B cell (primary cell): ENCODE data around the gene EMP2. TPM values are rescaled to one million over a fixed set of nuclear protein-coding genes. Genes with fewer than 3 reads are reported as not detected.

Experiments used
- ATAC-seq: fragments of 200-7000 bp; cut with Tn5 transposase; one replicate; pipeline ENCODE4 v1.10.0; 2021; ENCODE audit warnings: low read depth, mild to moderate bottlenecking, moderate number of reproducible peaks, moderate library complexity
- CTCF ChIA-PET: fragments of 350-600 bp; sonication (Branson Sonifier 250); formaldehyde crosslinking; loops from one replicate; lab custom pipeline; 2021; ENCODE audit warnings: antibody characterized with exemption, inconsistent platforms; lab: Charles Lee
- POLR2A ChIA-PET: fragments of 350-600 bp; sonication (Branson Sonifier 250); formaldehyde crosslinking; loops from one replicate; lab custom pipeline; 2021; ENCODE audit warnings: antibody characterized with exemption; lab: Charles Lee
- DNase-seq: peaks from one replicate; pipeline ENCODE4 v3.0.0; 2013
- H2AFZ ChIP-seq: 2 replicates; pipeline ENCODE4 v1.6.1; 2012; ENCODE audit warnings: mild to moderate bottlenecking, low read depth, low read length; ENCODE audit not compliant: insufficient read depth, poor library complexity, severe bottlenecking
- H3K27ac ChIP-seq, 2 donors: 1 replicate in 1 of 2; 2 replicates in 1 of 2; pipeline ENCODE4 v1.5.1; 2012 to 2013; ENCODE audit warnings: low read length in 2 of 2, mild to moderate bottlenecking in 2 of 2, moderate library complexity in 1 of 2
- H3K27me3 ChIP-seq, 4 experiments: fragments of 200-600 bp in 1 of 4; sonication (generic) in 1 of 4; replicated peaks in 1 of 4; 1 replicate in 2 of 4; 2 replicates in 2 of 4; pipeline versions ENCODE4 v1.6.1 to v1.7.0; 2013 to 2016; ENCODE audit warnings: low read length in 3 of 4, mild to moderate bottlenecking in 2 of 4, mixed read lengths in 1 of 4, moderate library complexity in 1 of 4; ENCODE audit not compliant: insufficient read depth in 4 of 4, control insufficient read depth in 3 of 4; ENCODE audit errors: control extremely low read depth in 1 of 4
- H3K36me3 ChIP-seq, 2 experiments: replicated peaks in 1 of 2; 1 replicate in 1 of 2; 2 replicates in 1 of 2; pipeline versions ENCODE4 v1.6.1 to v1.7.1; 2013; ENCODE audit warnings: low read length in 1 of 2; ENCODE audit not compliant: insufficient read depth in 2 of 2, control insufficient read depth in 1 of 2; ENCODE audit errors: control extremely low read depth in 1 of 2, extremely low read depth in 1 of 2
- H3K4me1 ChIP-seq, 2 donors: fragments of 200-600 bp in 1 of 2; sonication (generic) in 1 of 2; 1 replicate in 1 of 2; 2 replicates in 1 of 2; pipeline versions ENCODE4 v1.5.1 to v1.6.1; 2013 to 2017; ENCODE audit warnings: low read length in 2 of 2; ENCODE audit not compliant: control insufficient read depth in 2 of 2, insufficient read depth in 2 of 2
- H3K4me2 ChIP-seq: replicated peaks from 2 replicates; pipeline ENCODE3; 2012; ENCODE audit warnings: mild to moderate bottlenecking, low read depth, low read length; ENCODE audit not compliant: poor library complexity, severe bottlenecking
- H3K4me3 ChIP-seq, 5 experiments: fragments of 200-600 bp in 1 of 5; sonication (generic) in 1 of 5; 1 replicate in 3 of 5; 2 replicates in 2 of 5; pipeline versions ENCODE4 v1.5.1 to v1.7.0; 2011 to 2016; ENCODE audit warnings: low read length in 4 of 5, mild to moderate bottlenecking in 4 of 5, low read depth in 2 of 5, control low read depth in 1 of 5, moderate library complexity in 1 of 5; ENCODE audit not compliant: insufficient read depth in 1 of 5; ENCODE audit errors: control extremely low read depth in 1 of 5, extremely low read depth in 1 of 5
- H3K79me2 ChIP-seq: fragments of 200-600 bp; sonication (generic); one replicate; pipeline ENCODE4 v1.6.0; 2016; ENCODE audit warnings: low read length; ENCODE audit not compliant: control insufficient read depth, insufficient read depth
- H3K9ac ChIP-seq: fragments of 200-600 bp; sonication (generic); 2 replicates; pipeline ENCODE4 v1.6.1; 2017; ENCODE audit warnings: mild to moderate bottlenecking, low read length, moderate library complexity
- H3K9me3 ChIP-seq, 3 donors: one replicate each; pipeline versions ENCODE4 v1.6.1 to v1.7.1; 2013; ENCODE audit warnings: low read length in 2 of 3; ENCODE audit not compliant: control insufficient read depth in 2 of 3, insufficient read depth in 1 of 3; ENCODE audit errors: control extremely low read depth in 1 of 3
- H4K20me1 ChIP-seq: 2 replicates; pipeline ENCODE4 v1.6.0; 2012; ENCODE audit warnings: mild to moderate bottlenecking, low read length; ENCODE audit not compliant: insufficient read depth, control insufficient read depth, poor library complexity, severe bottlenecking
- H3K27ac Mint-ChIP-seq: one replicate; pipeline ENCODE4 v1.8.0; 2021; ENCODE audit warnings: mixed read lengths
- H3K27me3 Mint-ChIP-seq: one replicate; pipeline ENCODE4 v1.8.0; 2021; ENCODE audit warnings: mixed read lengths
- H3K4me1 Mint-ChIP-seq: one replicate; pipeline ENCODE4 v1.8.0; 2021; ENCODE audit warnings: mixed read lengths
- H3K4me3 Mint-ChIP-seq: one replicate; pipeline ENCODE4 v1.8.0; 2021; ENCODE audit warnings: mixed read lengths
- H3K9me3 Mint-ChIP-seq: one replicate; pipeline ENCODE4 v1.8.0; 2022; ENCODE audit warnings: mixed read lengths; ENCODE audit not compliant: insufficient read depth
- CTCF ChIP-seq: fragments of 200-600 bp; IDR thresholded peaks from one replicate; pipeline ENCODE4 v1.8.0; 2022; ENCODE audit warnings: antibody characterized with exemption, mild to moderate bottlenecking
- EZH2 ChIP-seq: IDR thresholded peaks from 2 replicates; pipeline ENCODE4 v1.6.1; 2012; ENCODE audit warnings: borderline replicate concordance, low read depth, mild to moderate bottlenecking, moderate library complexity, low read length; ENCODE audit not compliant: insufficient read depth, poor library complexity, severe bottlenecking
- WGBS: methylation state at CpG from one replicate; pipeline ENCODE4 v1.1.5; 2013; ENCODE audit warnings: missing lambda C conversion rate; ENCODE audit not compliant: insufficient coverage; 5-methylcytosine and 5-hydroxymethylcytosine counted together
- intact Hi-C: fragments of 100-400 bp; cut with micrococcal nuclease; formaldehyde crosslinking; loops from one replicate; pipeline ENCODE4 v1.10.0; 2022
- polyA plus RNA-seq: library from polyadenylated mRNA; depleted of rRNA; stranded (reverse); fragments of >200 nt; gene quantifications from 2 replicates; pipeline ENCODE4 v1.2.3, GENCODE V29; 2012
- total RNA-seq, 2 donors: library from RNA; stranded (reverse); fragments of 120-200 nt in 1 of 2; gene quantifications; 1 replicate in 1 of 2; 2 replicates in 1 of 2; pipeline versions ENCODE4 v1.2.3 to v1.2.4, GENCODE V29; 2013 to 2022

The EMP2 gene
- total and polyA plus RNA-seq, 2 donors (not counting 1 experiment from before 2014, with no cell fraction given): 0.01 TPM; not detected in 1

DNA sequence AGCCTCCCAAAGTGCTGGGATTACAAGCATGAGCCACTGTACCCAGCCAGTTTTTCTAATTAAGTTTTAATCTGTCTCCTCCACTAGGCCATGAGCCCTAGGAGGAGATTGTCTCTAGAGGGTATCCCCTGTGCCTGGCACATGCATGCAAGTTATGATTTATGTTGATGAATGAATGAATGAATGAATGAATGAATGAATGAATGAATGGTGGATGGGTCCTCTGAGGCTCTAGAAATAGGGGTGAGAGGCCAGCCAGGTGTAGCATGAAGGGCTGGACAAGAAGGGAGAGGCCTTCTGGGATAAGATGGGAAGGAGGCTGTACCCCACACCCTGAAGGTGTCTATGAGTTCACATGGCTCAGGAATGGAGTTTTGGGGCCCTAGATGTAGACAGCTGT lies 48.8 kb downstream of the EMP2 start:
- H3K4me3 Mint-ChIP-seq: no peak overlapping the region

GRCh38 chr16:10530685-10531084 lies 49.7 kb downstream of the EMP2 start:
- H3K27me3 Mint-ChIP-seq: no peaks in the 10 kb centered on the region
- Histone ChIP-seq H3K36me3 (no peaks in the 10 kb centered on the region), H3K4me3 (no peak overlapping the region), H3K79me2 (no peaks in the 10 kb centered on the region), H3K27me3 (no peaks in the 10 kb centered on the region), H2AFZ (no peak overlapping the region), H3K27ac (no peak overlapping the region), H3K9me3 (no peaks in the 10 kb centered on the region), H4K20me1 (no peaks in the 10 kb centered on the region), H3K4me1 (no peaks in the 10 kb centered on the region), H3K9ac (no peak overlapping the region), H3K4me2 (no peak overlapping the region)
- H3K4me1 Mint-ChIP-seq: no peaks in the 10 kb centered on the region
- no peak overlapping the region for H3K4me3 Mint-ChIP-seq
- ChIA-PET POLR2A (no interaction called here), CTCF (interaction anchor here (1.2 to 1.6 kb wide), 3 partner anchors 9 to 206 kb away, joined by 3 to 4 read pairs (median 4); no protein-coding TSS in a partner anchor)
- no peak for ATAC-seq
- H3K9me3 Mint-ChIP-seq: no peaks in the 10 kb centered on the region
- 87% methylated on average over 13 of the region's 14 CpGs for WGBS
- no peak overlapping the region for H3K27ac Mint-ChIP-seq
- TF ChIP-seq EZH2 (no peak), CTCF (no peak)
- no peak for DNase-seq
- intact Hi-C loops: no loop called here

More for the DNA sequence above, 48.8 kb downstream of the EMP2 start:
- DNase-seq (no peak), ATAC-seq (no peak)
- Histone ChIP-seq H3K36me3 (no peaks in the 10 kb centered on the region), H3K9ac (no peak overlapping the region), H3K4me2 (no peak overlapping the region), H3K4me1 (no peaks in the 10 kb centered on the region), H3K79me2 (no peaks in the 10 kb centered on the region), H2AFZ (no peak overlapping the region), H3K27me3 (no peaks in the 10 kb centered on the region), H3K27ac (no peak overlapping the region), H3K4me3 (no peak overlapping the region), H3K9me3 (no peaks in the 10 kb centered on the region), H4K20me1 (no peaks in the 10 kb centered on the region)
- POLR2A ChIA-PET: no interaction called here
- no peak overlapping the region for H3K27ac Mint-ChIP-seq
- TF ChIP-seq CTCF: no peak
- TF ChIP-seq EZH2: no peak
- no peaks in the 10 kb centered on the region for H3K9me3 Mint-ChIP-seq
- no peaks in the 10 kb centered on the region for H3K4me1 Mint-ChIP-seq
- intact Hi-C loops: no loop called here
- peaks cover 4% of the 10 kb centered on the region for H3K27me3 Mint-ChIP-seq
- CTCF ChIA-PET: interaction anchor here (1.2 kb wide), 1 partner anchor 10 kb away, joined by 3 read pairs; no protein-coding TSS in a partner anchor
